IMR-90 (cell line): ENCODE measurements around the gene FALEC. TPM values are rescaled to one million over a fixed set of nuclear protein-coding genes. Genes with fewer than 3 reads are reported as not detected.

Source experiments
- ATAC-seq: fragments of 200-7000 bp; cut with Tn5 transposase; 2 replicates; pipeline ENCODE4 v1.9.1; 2020; ENCODE audit warnings: low read depth, mild to moderate bottlenecking, moderate library complexity
- BruUV-seq: library from RNA; stranded (reverse); fragments of 400-500 nt; replicated peaks from 2 replicates; lab custom pipeline; 2021; lab: Mats Ljungman, UMichigan
- CTCF ChIA-PET: fragments of 300-600 bp; formaldehyde crosslinking; extraction: SDS; loops from one replicate; lab custom pipeline; 2021; ENCODE audit warnings: antibody characterized with exemption; lab: Yijun Ruan, JAX
- POLR2A ChIA-PET: fragments of 300-600 bp; sonication (Branson Sonifier 250); formaldehyde crosslinking; loops from one replicate; lab custom pipeline; 2022; ENCODE audit warnings: antibody characterized with exemption; ENCODE audit not compliant: unreplicated experiment; lab: Charles Lee
- DNase-seq: peaks from one replicate; pipeline ENCODE4 v3.0.0; 2013
- H2AFZ ChIP-seq: replicated peaks from 2 replicates; pipeline ENCODE3; 2013; ENCODE audit warnings: low read length, mild to moderate bottlenecking; ENCODE audit not compliant: poor library complexity
- H2AK5ac ChIP-seq: 2 replicates; pipeline ENCODE4 v1.6.1; 2013; ENCODE audit warnings: low read depth, low read length, inconsistent platforms
- H2AK9ac ChIP-seq: replicated peaks from 2 replicates; pipeline ENCODE3; 2013; ENCODE audit warnings: mild to moderate bottlenecking, low read depth, low read length, moderate library complexity; ENCODE audit not compliant: poor library complexity
- H2BK120ac ChIP-seq: 2 replicates; pipeline ENCODE4 v1.6.1; 2013; ENCODE audit warnings: low read depth, low read length, inconsistent platforms
- H2BK15ac ChIP-seq: 3 replicates; pipeline ENCODE4 v1.6.1; 2013; ENCODE audit warnings: low read depth, low read length, inconsistent platforms
- H2BK20ac ChIP-seq: 2 replicates; pipeline ENCODE4 v1.6.1; 2013; ENCODE audit warnings: low read depth, mild to moderate bottlenecking, inconsistent platforms, low read length, moderate library complexity
- H2BK5ac ChIP-seq: 2 replicates; pipeline ENCODE4 v1.6.1; 2013; ENCODE audit warnings: mild to moderate bottlenecking, low read depth, low read length, inconsistent platforms; ENCODE audit not compliant: poor library complexity, severe bottlenecking
- H3K14ac ChIP-seq: replicated peaks from 2 replicates; pipeline ENCODE4 v1.6.1; 2013; ENCODE audit warnings: low read depth, low read length, inconsistent platforms
- H3K18ac ChIP-seq: 2 replicates; pipeline ENCODE4 v1.6.1; 2013; ENCODE audit warnings: low read depth, low read length, control low read depth
- H3K23ac ChIP-seq: 2 replicates; pipeline ENCODE4 v1.6.1; 2013; ENCODE audit warnings: low read depth, low read length, inconsistent platforms
- H3K27ac ChIP-seq: 2 replicates; pipeline ENCODE4 v1.5.1; 2013; ENCODE audit warnings: mild to moderate bottlenecking, control low read depth, low read length; ENCODE audit not compliant: insufficient read depth
- H3K27me3 ChIP-seq: 2 replicates; pipeline ENCODE4 v1.6.1; 2013; ENCODE audit warnings: low read length; ENCODE audit not compliant: control insufficient read depth, insufficient read depth
- H3K36me3 ChIP-seq: 2 replicates; pipeline ENCODE4 v1.6.1; 2013; ENCODE audit warnings: low read length, mixed read lengths; ENCODE audit not compliant: control insufficient read depth, insufficient read depth
- H3K4ac ChIP-seq: 2 replicates; pipeline ENCODE4 v1.6.1; 2013; ENCODE audit warnings: low read depth, low read length, inconsistent platforms
- H3K4me1 ChIP-seq: 2 replicates; pipeline ENCODE4 v1.6.1; 2013; ENCODE audit warnings: low read length, mixed read lengths; ENCODE audit not compliant: control insufficient read depth, insufficient read depth
- H3K4me2 ChIP-seq: 2 replicates; pipeline ENCODE4 v1.6.1; 2013; ENCODE audit warnings: low read depth, mild to moderate bottlenecking, control low read depth, low read length, moderate library complexity
- H3K4me3 ChIP-seq: 2 replicates; pipeline ENCODE4 v1.5.1; 2013; ENCODE audit warnings: low read depth, mild to moderate bottlenecking, control low read depth, low read length, moderate library complexity; ENCODE audit not compliant: insufficient read depth
- H3K56ac ChIP-seq: 2 replicates; pipeline ENCODE4 v1.6.1; 2013; ENCODE audit warnings: low read length, inconsistent platforms; ENCODE audit not compliant: insufficient read depth; ENCODE audit errors: extremely low read depth
- H3K79me1 ChIP-seq, 2 experiments: 2 replicates each; pipeline ENCODE4 v1.6.1; 2013; ENCODE audit warnings: low read length in 2 of 2, inconsistent platforms in 1 of 2, low read depth in 1 of 2
- H3K9ac ChIP-seq: 2 replicates; pipeline ENCODE4 v1.6.1; 2013; ENCODE audit warnings: low read depth, low read length, control low read depth
- H3K9me1 ChIP-seq: 2 replicates; pipeline ENCODE4 v1.6.1; 2013; ENCODE audit warnings: low read length, inconsistent platforms; ENCODE audit not compliant: insufficient read depth
- H3K9me3 ChIP-seq: 2 replicates; pipeline ENCODE4 v1.6.1; 2013; ENCODE audit warnings: low read length; ENCODE audit not compliant: control insufficient read depth, insufficient read depth
- H4K20me1 ChIP-seq: 2 replicates; pipeline ENCODE4 v1.6.1; 2013; ENCODE audit warnings: low read length, inconsistent platforms; ENCODE audit not compliant: insufficient read depth
- H4K5ac ChIP-seq: 2 replicates; pipeline ENCODE4 v1.6.1; 2013; ENCODE audit warnings: mild to moderate bottlenecking, low read depth, low read length, control low read depth
- H4K8ac ChIP-seq, 2 experiments: 2 replicates each; pipeline ENCODE4 v1.6.1; 2013; ENCODE audit warnings: low read depth in 2 of 2, low read length in 2 of 2, control low read depth in 1 of 2, inconsistent platforms in 1 of 2
- H4K91ac ChIP-seq: 2 replicates; pipeline ENCODE4 v1.6.1; 2013; ENCODE audit warnings: low read depth, low read length, inconsistent platforms; ENCODE audit not compliant: insufficient read depth
- CTCF ChIP-seq: conservative IDR thresholded peaks from 2 replicates; pipeline ENCODE4 v1.5.1; 2012; ENCODE audit warnings: mild to moderate bottlenecking, low read depth, low read length, improper control_type of control experiment
- FOS ChIP-seq: fragments of 150-350 bp; IDR thresholded peaks from 2 replicates; pipeline ENCODE4 v1.6.1; 2016; ENCODE audit warnings: low read depth, low read length
- MAFK ChIP-seq: IDR thresholded peaks from 2 replicates; pipeline ENCODE4 v1.6.1; 2012; ENCODE audit warnings: low read depth, low read length, improper control_type of control experiment
- MAZ ChIP-seq: IDR thresholded peaks from 2 replicates; pipeline ENCODE4 v1.6.1; 2012; ENCODE audit warnings: low read depth, mild to moderate bottlenecking, low read length, improper control_type of control experiment, moderate library complexity, borderline replicate concordance
- MXI1 ChIP-seq: IDR thresholded peaks from 2 replicates; pipeline ENCODE4 v1.6.1; 2012; ENCODE audit warnings: low read depth, mild to moderate bottlenecking, low read length, moderate library complexity, borderline replicate concordance
- RAD21 ChIP-seq: IDR thresholded peaks from 2 replicates; pipeline ENCODE4 v1.6.1; 2012; ENCODE audit warnings: low read length, improper control_type of control experiment
- WGBS, 2 experiments: methylation state at CpG; one replicate each; pipeline versions ENCODE4 v1.1.5 to v1.1.7; 2013; ENCODE audit warnings: missing lambda C conversion rate in 2 of 2; ENCODE audit not compliant: insufficient read length in 1 of 2; ENCODE audit errors: extremely low coverage in 2 of 2; 5-methylcytosine and 5-hydroxymethylcytosine counted together
- dilution Hi-C: fragments of 300-500 bp; cut with HindIII; formaldehyde crosslinking; loops from one replicate; pipeline ENCODE4 v1.14.3; 2018; ENCODE audit warnings: low sequenced_read_pairs; ENCODE audit not compliant: unreplicated experiment
- in situ Hi-C: fragments of 300-500 bp; cut with MboI; formaldehyde crosslinking; loops from 3 replicates; pipeline ENCODE4 v1.14.3; 2019; ENCODE audit warnings: low sequenced_read_pairs, inconsistent platforms, mixed read lengths
- intact Hi-C: fragments of 100-400 bp; cut with micrococcal nuclease; formaldehyde crosslinking; loops from 2 replicates; pipeline ENCODE4 v1.10.0; 2022
- polyA plus RNA-seq, 3 experiments: library from polyadenylated mRNA; depleted of rRNA; stranded (reverse); fragments of >200 nt; gene quantifications; 2 replicates each; pipeline ENCODE4 v1.2.3, GENCODE V29; 2012; ENCODE audit warnings: low replicate concordance in 1 of 3
- total RNA-seq: library from RNA; depleted of rRNA; stranded (reverse); fragments of >200 nt; gene quantifications from 2 replicates; pipeline ENCODE4 v1.2.3, GENCODE V29; 2012
- TF ChIP-seq, protein P1 (sequence below): fragments of 150-350 bp; IDR thresholded peaks from 2 replicates; pipeline ENCODE4 v1.6.1; 2017; ENCODE audit warnings: mild to moderate bottlenecking, antibody characterized with exemption, low read length, low read depth

The FALEC gene
- total and polyA plus RNA-seq, 2 of the 4 experiments (the other 2 are of a cell fraction) = not detected

- H3K9me1 ChIP-seq = peaks cover 16% of the 10 kb centered on the region
- no peaks in the 10 kb centered on the region for H3K9me3 ChIP-seq
- H3K56ac ChIP-seq = no peak overlapping the region
- ATAC-seq (no peak), DNase-seq (no peak)
- H3K18ac ChIP-seq = no peak overlapping the region
- peak overlapping the region; percentile 84 for H2AK9ac ChIP-seq
- peaks cover 27% of the 10 kb centered on the region for H3K4me1 ChIP-seq
- no peak overlapping the region for H3K23ac ChIP-seq
- H4K91ac ChIP-seq = peak overlapping the region; percentile 46; the same call in 1 of the 2 replicates
- H3K14ac ChIP-seq = no peak overlapping the region
- peak overlapping the region; percentile 59; the same call in 1 of the 2 replicates for H2AK5ac ChIP-seq
- H3K27me3 ChIP-seq = no peaks in the 10 kb centered on the region
- H3K36me3 ChIP-seq = no peaks in the 10 kb centered on the region
- H2BK5ac ChIP-seq = no peak overlapping the region
- ChIA-PET POLR2A (no interaction called here), CTCF (interaction anchor here (0.6 to 1.7 kb wide), 4 partner anchors 11 to 95 kb away, joined by 3 to 12 read pairs (median 4); partner anchors contain the start of genes ECM1 and FALEC)
- no peak overlapping the region for H3K27ac ChIP-seq
- H3K4me3 ChIP-seq = no peak overlapping the region
- TF ChIP-seq CTCF (no peak), MAFK (no peak), MXI1 (no peak), RAD21 (no peak), MAZ (no peak), FOS (no peak)
- TF ChIP-seq, protein P1, sequence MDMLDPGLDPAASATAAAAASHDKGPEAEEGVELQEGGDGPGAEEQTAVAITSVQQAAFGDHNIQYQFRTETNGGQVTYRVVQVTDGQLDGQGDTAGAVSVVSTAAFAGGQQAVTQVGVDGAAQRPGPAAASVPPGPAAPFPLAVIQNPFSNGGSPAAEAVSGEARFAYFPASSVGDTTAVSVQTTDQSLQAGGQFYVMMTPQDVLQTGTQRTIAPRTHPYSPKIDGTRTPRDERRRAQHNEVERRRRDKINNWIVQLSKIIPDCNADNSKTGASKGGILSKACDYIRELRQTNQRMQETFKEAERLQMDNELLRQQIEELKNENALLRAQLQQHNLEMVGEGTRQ = no peak
- H3K79me1 ChIP-seq = peaks cover 0 to 2% of the 10 kb centered on the region in 2 experiments; a peak in 1 of 4 replicates
- H4K20me1 ChIP-seq = no peaks in the 10 kb centered on the region
- H3K4ac ChIP-seq = peak overlapping the region; percentile 44; the same call in 1 of the 2 replicates
- peak overlapping the region in 1 of 2 experiments; percentile 54; a peak in 1 of 4 replicates for H4K8ac ChIP-seq
- H3K9ac ChIP-seq = no peak overlapping the region
- in situ Hi-C loops (no loop called here), intact Hi-C loops (loop anchor here (1.0 to 10.0 kb wide), 3 partner anchors 46 to 168 kb away; partner anchors contain the start of genes RPRD2 and TARS2), dilution Hi-C loops (no loop called here)
- peak overlapping the region; percentile 78 for H2AFZ ChIP-seq
- 0 out of 2 replicates have a peak overlapping the region, but pooled peaks have one; percentile 53 for H2BK20ac ChIP-seq
- no peak overlapping the region for H2BK15ac ChIP-seq
- 52% methylated on average over 2 of the region's 5 CpGs; no CpG with 5 or more reads in 1 of the 2 experiments for WGBS, 2 experiments
- no peak overlapping the region for H4K5ac ChIP-seq
- peak overlapping the region; percentile 12 for H2BK120ac ChIP-seq
- BruUV-seq = no TSS peak
- no peak overlapping the region for H3K4me2 ChIP-seq
Measured at GRCh38 chr1:150532860-150533259, 17.3 kb downstream of the FALEC start.
